Renal cortex interstitium (tissue), 11 donors: ENCODE measurements around the gene DISC1. TPM values are rescaled to one million over a fixed set of nuclear protein-coding genes. Genes with fewer than 3 reads are reported as not detected.
"Not testable (repeated sequence)": the region's sequence is repeated elsewhere in the genome, so short reads cannot be mapped to it uniquely, and the experiment has no call there.

ENCODE experiments used
- DNase-seq, 11 donors: peaks; one replicate each; pipeline ENCODE4 v3.0.0-alpha.2; 2013; ENCODE audit warnings: low read depth in 9 of 11, low spot score in 4 of 11; ENCODE audit errors: extremely low read depth in 1 of 11
- polyA plus RNA-seq, 3 donors: library from polyadenylated mRNA; unstranded; fragments of 120-200 nt; gene quantifications; one replicate each; pipeline ENCODE4 v1.2.1, GENCODE V29; 2013; ENCODE audit not compliant: insufficient read length in 3 of 3

The DISC1 gene
- polyA plus RNA-seq, 3 donors = 5.2 to 5.9 (median 5.8) TPM

- no peak for DNase-seq
These were observed 258.7 kb downstream of the DISC1 start for GRCh38 chr1:231885209-231885854.

- DNase-seq = no peak
These were observed 260.6 kb downstream of the DISC1 start for GRCh38 chr1:231887166-231887565.

- no peak for DNase-seq
These were observed 261.3 kb downstream of the DISC1 start for GRCh38 chr1:231887866-231888265.

- no peak for DNase-seq
These were observed 264.2 kb downstream of the DISC1 start for GRCh38 chr1:231890791-231891190.

- no peak for DNase-seq
These were observed 267.0 kb downstream of the DISC1 start for GRCh38 chr1:231893400-231894102.

- DNase-seq = no peak
These were observed 270.2 kb downstream of the DISC1 start for GRCh38 chr1:231896806-231897205.

- no peak for DNase-seq
These were observed 272.5 kb downstream of the DISC1 start for GRCh38 chr1:231899046-231899445.

- no peak for DNase-seq
These were observed 273.3 kb downstream of the DISC1 start for GRCh38 chr1:231899713-231900435.

GRCh38 chr1:231903586-231904081, 277.0 kb downstream of the DISC1 start:
- DNase-seq = no peak

- not testable (repeated sequence) for DNase-seq
These were observed 280.7 kb downstream of the DISC1 start for GRCh38 chr1:231907310-231907709.

- DNase-seq = no peak
These were observed 286.9 kb downstream of the DISC1 start for GRCh38 chr1:231913493-231913892.

- no peak for DNase-seq
These were observed 291.8 kb downstream of the DISC1 start for GRCh38 chr1:231918239-231919015.

- no peak for DNase-seq
These were observed 292.8 kb downstream of the DISC1 start for GRCh38 chr1:231919239-231919885.

- no peak for DNase-seq
These were observed 293.3 kb downstream of the DISC1 start for GRCh38 chr1:231919886-231920285.

- DNase-seq = no peak
These were observed 295.2 kb downstream of the DISC1 start for GRCh38 chr1:231921646-231922345.

- DNase-seq = no peak
These were observed 297.0 kb downstream of the DISC1 start for GRCh38 chr1:231923491-231924041.

- peak in 1 of 11 donors; percentile 29 for DNase-seq
These were observed 297.6 kb downstream of the DISC1 start for GRCh38 chr1:231924180-231924579.

- no peak for DNase-seq
These were observed 299.3 kb downstream of the DISC1 start for GRCh38 chr1:231925864-231926263.
